ENCODE data around the gene SMARCC2. TPM values are rescaled to one million over a fixed set of nuclear protein-coding genes. Genes with fewer than 3 reads are reported as not detected.

SMARCC2 gene
- total and polyA plus RNA-seq, 9 of the 15 experiments (the other 6 are each of a cell fraction or from before 2014, with no cell fraction given) = 11.9 to 86.0 (median 36.6) TPM

DNA sequence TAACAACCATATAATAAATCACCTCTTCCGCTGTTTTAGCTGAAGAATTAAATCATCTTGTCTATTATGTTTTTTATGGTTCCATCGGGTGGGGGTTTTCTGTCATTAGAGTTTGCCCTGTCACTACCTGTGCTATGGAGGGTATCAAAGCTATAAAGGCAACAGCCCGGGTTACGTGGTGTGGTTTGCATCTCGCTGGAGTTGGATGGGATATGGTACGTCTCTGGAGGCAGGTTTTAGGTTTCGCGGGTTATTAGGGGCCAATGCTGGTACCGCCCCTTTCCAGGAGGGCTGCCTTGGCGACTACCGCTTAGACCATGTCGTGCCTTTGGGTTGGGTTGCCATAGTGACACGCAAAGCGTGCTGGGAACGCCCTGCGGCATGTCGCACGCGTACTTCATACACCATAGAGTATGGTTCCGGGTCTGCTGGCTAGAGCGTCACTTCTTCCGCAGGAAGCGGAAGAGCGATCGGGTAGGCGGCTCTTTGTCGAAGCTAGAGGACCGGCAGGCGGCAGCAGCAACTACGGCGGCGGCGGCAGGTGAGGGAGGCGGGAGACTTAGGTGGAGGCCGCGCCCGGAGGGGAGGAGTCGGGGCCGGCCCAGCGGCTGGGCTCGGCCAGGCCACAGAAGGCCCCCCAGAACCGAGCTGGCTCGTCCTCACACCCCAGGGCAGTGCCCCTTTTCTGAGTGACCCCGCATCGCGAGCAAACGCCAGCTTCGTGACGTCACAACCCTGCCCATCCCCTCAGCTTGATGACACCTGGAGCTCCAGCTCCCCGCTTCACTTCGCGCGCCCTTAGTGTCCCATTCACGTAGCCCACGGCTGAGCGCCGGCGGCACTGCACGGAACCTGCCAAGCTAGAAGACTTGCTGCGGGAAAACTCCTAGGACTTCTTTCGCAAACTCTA, 71.2 kb downstream of the SMARCC2 start, which contains the start of gene ZC3H10 (continued):
- TF ChIP-seq, protein P1, sequence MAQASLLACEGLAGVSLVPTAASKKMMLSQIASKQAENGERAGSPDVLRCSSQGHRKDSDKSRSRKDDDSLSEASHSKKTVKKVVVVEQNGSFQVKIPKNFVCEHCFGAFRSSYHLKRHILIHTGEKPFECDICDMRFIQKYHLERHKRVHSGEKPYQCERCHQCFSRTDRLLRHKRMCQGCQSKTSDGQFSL (CRISPR knock-in tag; IDR thresholded peaks at IDR 0.05) = 0 out of 2 replicates have a peak, but pooled peaks have one; percentile 53
- TF ChIP-seq, protein P1 (tag; IDR thresholded peaks at IDR 0.05) = no peak
- no peak for TF ChIP-seq PTTG1 (tag; IDR thresholded peaks at IDR 0.05; ENCODE audit: low read depth)
- no peak; the same call in 1 of the 2 replicates for TF ChIP-seq SMARCA4 (IDR thresholded peaks at IDR 0.05)
- TF ChIP-seq ZNF76 (CRISPR knock-in tag; IDR thresholded peaks at IDR 0.05; ENCODE audit: borderline replicate concordance) = no peak
- peak; percentile 93 for TF ChIP-seq HNRNPUL1 (IDR thresholded peaks at IDR 0.05; ENCODE audit: low read length)
- TF ChIP-seq MYNN (IDR thresholded peaks at IDR 0.05) = peak; percentile 78
- TF ChIP-seq MYNN (CRISPR knock-in tag; IDR thresholded peaks at IDR 0.05) = no peak
- TF ChIP-seq ZNF324 (CRISPR knock-in tag; IDR thresholded peaks at IDR 0.05) = peak; percentile 42; the same call in 1 of the 2 replicates
- no peak for TF ChIP-seq ZNF589 (CRISPR knock-in tag; IDR thresholded peaks at IDR 0.05; ENCODE audit: low read depth)
- no peak for TF ChIP-seq ARID2 (IDR thresholded peaks at IDR 0.05)
- peak; percentile 64 for TF ChIP-seq HDAC3 (IDR thresholded peaks at IDR 0.05; ENCODE audit: borderline replicate concordance, partially characterized antibody)
- no peak for TF ChIP-seq PPARD (CRISPR knock-in tag; IDR thresholded peaks at IDR 0.05)
- TF ChIP-seq NR4A1 (CRISPR knock-in tag; IDR thresholded peaks at IDR 0.05) = 0 out of 2 replicates have a peak, but pooled peaks have one; percentile 23
- TF ChIP-seq NR4A1 (tag; IDR thresholded peaks at IDR 0.05) = no peak
- peak; percentile 80 to 92; a peak in 2 of 4 replicates for TF ChIP-seq BCLAF1 (IDR thresholded peaks at IDR 0.05; ENCODE audit: borderline replicate concordance in 1 of 2, control insufficient read depth in 1 of 2, low read depth in 2 of 2, low read length in 1 of 2)
- TF ChIP-seq, protein P2, sequence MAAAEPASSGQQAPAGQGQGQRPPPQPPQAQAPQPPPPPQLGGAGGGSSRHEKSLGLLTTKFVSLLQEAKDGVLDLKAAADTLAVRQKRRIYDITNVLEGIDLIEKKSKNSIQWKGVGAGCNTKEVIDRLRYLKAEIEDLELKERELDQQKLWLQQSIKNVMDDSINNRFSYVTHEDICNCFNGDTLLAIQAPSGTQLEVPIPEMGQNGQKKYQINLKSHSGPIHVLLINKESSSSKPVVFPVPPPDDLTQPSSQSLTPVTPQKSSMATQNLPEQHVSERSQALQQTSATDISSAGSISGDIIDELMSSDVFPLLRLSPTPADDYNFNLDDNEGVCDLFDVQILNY (CRISPR knock-in tag; IDR thresholded peaks at IDR 0.05) = peak; percentile 70; the same call in 1 of the 2 replicates
- TF ChIP-seq ZFX (CRISPR knock-in tag; IDR thresholded peaks at IDR 0.05) = peak; percentile 86
- peak; percentile 78 for TF ChIP-seq JUND (IDR thresholded peaks at IDR 0.05; ENCODE audit: borderline replicate concordance, low read depth, low read length)
- peak; percentile 58; the same call in 1 of the 3 replicates for TF ChIP-seq JUND (tag; IDR thresholded peaks at IDR 0.05; ENCODE audit: borderline replicate concordance, low read depth, low read length)
- peak; percentile 17; the same call in 1 of the 2 replicates for TF ChIP-seq MAFF (IDR thresholded peaks at IDR 0.05; ENCODE audit: low read length)
- TF ChIP-seq ZBED1 (IDR thresholded peaks at IDR 0.05) = peak; percentile 94
- TF ChIP-seq PURB (CRISPR knock-in tag; IDR thresholded peaks at IDR 0.05; ENCODE audit: low read depth) = no peak

Data from K562 (cell line).